Esophagus muscularis mucosa (tissue), 4 donors: Measurements from ENCODE around the gene TCAP. TPM values are rescaled to one million over a fixed set of nuclear protein-coding genes. Genes with fewer than 3 reads are reported as not detected.
"Not testable (repeated sequence)": the region's sequence is repeated elsewhere in the genome, so short reads cannot be mapped to it uniquely, and the experiment has no call there.

Experiments used
- DNase-seq: peaks from one replicate; pipeline ENCODE4 v3.0.0-alpha.2; 2017; ENCODE audit errors: extremely low spot score
- H3K27ac ChIP-seq, 4 donors: fragments of 200-600 bp; sonication (generic); replicated peaks in 1 of 4; 1 replicate in 3 of 4; 2 replicates in 1 of 4; pipeline ENCODE4 v1.5.1; 2016 to 2019; ENCODE audit warnings: mild to moderate bottlenecking in 1 of 4
- H3K27me3 ChIP-seq, 4 donors: fragments of 200-600 bp; sonication (generic); one replicate each; pipeline versions ENCODE4 v1.5.1 to v1.6.0; 2016 to 2019
- H3K36me3 ChIP-seq, 4 donors: fragments of 200-600 bp; sonication (generic); one replicate each; pipeline ENCODE4 v1.5.1; 2016 to 2019
- H3K4me1 ChIP-seq, 4 donors: fragments of 200-600 bp; sonication (generic); one replicate each; pipeline ENCODE4 v1.5.1; 2016 to 2019
- H3K4me3 ChIP-seq, 4 donors: fragments of 200-600 bp; sonication (generic); 1 replicate in 2 of 4; 2 replicates in 2 of 4; pipeline ENCODE4 v1.5.1; 2016 to 2019; ENCODE audit warnings: mild to moderate bottlenecking in 4 of 4, moderate library complexity in 1 of 4
- H3K9me3 ChIP-seq, 4 donors: fragments of 200-600 bp; sonication (generic); 1 replicate in 3 of 4; 2 replicates in 1 of 4; pipeline ENCODE4 v1.5.1; 2016 to 2019
- EP300 ChIP-seq: sonication (generic); formaldehyde crosslinking; IDR thresholded peaks from one replicate; pipeline ENCODE4 v1.6.1; 2017; ENCODE audit warnings: antibody characterized with exemption
- POLR2A ChIP-seq: fragments of 450-650 bp; IDR thresholded peaks from one replicate; pipeline ENCODE4 v1.6.1; 2017; ENCODE audit warnings: antibody characterized with exemption, moderate library complexity, mild to moderate bottlenecking, low read depth
- POLR2AphosphoS5 ChIP-seq, 2 donors: sonication (generic); formaldehyde crosslinking; IDR thresholded peaks; one replicate each; pipeline ENCODE4 v1.6.1; 2017; ENCODE audit warnings: antibody characterized with exemption in 2 of 2
- WGBS: methylation state at CpG from one replicate; pipeline ENCODE4 v1.1.5; 2018; 5-methylcytosine and 5-hydroxymethylcytosine counted together
- intact Hi-C: fragments of 100-400 bp; cut with DNase I; formaldehyde crosslinking; loops from one replicate; pipeline ENCODE4 v1.15.1; 2023
- total RNA-seq, 4 donors: library from RNA; depleted of rRNA; stranded (reverse); fragments of >200 nt; gene quantifications; one replicate each; pipeline versions ENCODE4 v1.1.0 to v1.2.1, GENCODE V29; 2016
- TF ChIP-seq, protein P1 (sequence below), 3 experiments: fragments of 200-600 bp in 2 of 3; fragments of 450-650 bp in 1 of 3; sonication (generic) in 2 of 3; IDR thresholded peaks; one replicate each; pipeline ENCODE4 v1.5.1; 2017 to 2019; ENCODE audit warnings: antibody characterized with exemption in 3 of 3, mild to moderate bottlenecking in 2 of 3, moderate library complexity in 1 of 3

TCAP gene
- total RNA-seq, 4 donors from 2014 or later: 0.99 to 2.1 (median 1.3) TPM

DNA sequence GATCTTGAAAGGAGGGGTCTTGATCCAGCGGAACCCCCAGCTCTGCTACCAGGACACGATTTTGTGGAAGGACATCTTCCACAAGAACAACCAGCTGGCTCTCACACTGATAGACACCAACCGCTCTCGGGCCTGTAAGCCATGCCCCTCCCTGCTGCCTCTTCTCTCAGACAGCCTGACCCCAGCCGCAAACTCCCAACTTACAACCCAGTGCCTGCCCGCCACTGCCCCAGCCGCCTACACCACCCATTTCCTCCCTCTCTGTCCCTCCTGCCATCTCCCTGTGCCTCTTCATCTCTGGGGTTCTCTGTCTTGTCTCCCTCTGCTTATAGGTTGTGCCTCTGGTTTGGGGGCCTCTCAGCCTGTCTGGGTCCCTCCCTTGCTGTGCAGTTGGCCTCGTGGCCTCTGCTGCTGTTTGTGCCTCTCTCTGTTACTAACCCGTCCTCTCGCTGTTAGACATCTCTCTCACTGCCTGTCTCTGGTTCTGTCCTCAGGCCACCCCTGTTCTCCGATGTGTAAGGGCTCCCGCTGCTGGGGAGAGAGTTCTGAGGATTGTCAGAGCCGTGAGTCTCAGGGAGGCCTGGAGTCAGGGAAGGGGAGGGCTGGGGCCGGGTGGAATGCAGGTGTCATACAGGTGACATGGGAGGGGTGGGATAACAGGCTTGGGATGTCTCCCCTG, 44.3 kb downstream of the TCAP start:
- intact Hi-C loops: no loop called here
- no peak overlapping the region for H3K27ac ChIP-seq
- no peak for TF ChIP-seq EP300
- TF ChIP-seq POLR2A: no peak
- TF ChIP-seq, protein P1, sequence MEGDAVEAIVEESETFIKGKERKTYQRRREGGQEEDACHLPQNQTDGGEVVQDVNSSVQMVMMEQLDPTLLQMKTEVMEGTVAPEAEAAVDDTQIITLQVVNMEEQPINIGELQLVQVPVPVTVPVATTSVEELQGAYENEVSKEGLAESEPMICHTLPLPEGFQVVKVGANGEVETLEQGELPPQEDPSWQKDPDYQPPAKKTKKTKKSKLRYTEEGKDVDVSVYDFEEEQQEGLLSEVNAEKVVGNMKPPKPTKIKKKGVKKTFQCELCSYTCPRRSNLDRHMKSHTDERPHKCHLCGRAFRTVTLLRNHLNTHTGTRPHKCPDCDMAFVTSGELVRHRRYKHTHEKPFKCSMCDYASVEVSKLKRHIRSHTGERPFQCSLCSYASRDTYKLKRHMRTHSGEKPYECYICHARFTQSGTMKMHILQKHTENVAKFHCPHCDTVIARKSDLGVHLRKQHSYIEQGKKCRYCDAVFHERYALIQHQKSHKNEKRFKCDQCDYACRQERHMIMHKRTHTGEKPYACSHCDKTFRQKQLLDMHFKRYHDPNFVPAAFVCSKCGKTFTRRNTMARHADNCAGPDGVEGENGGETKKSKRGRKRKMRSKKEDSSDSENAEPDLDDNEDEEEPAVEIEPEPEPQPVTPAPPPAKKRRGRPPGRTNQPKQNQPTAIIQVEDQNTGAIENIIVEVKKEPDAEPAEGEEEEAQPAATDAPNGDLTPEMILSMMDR (IDR thresholded peaks at IDR 0.05): no peak
- TF ChIP-seq POLR2AphosphoS5 (IDR thresholded peaks at IDR 0.05): no peak

DNA sequence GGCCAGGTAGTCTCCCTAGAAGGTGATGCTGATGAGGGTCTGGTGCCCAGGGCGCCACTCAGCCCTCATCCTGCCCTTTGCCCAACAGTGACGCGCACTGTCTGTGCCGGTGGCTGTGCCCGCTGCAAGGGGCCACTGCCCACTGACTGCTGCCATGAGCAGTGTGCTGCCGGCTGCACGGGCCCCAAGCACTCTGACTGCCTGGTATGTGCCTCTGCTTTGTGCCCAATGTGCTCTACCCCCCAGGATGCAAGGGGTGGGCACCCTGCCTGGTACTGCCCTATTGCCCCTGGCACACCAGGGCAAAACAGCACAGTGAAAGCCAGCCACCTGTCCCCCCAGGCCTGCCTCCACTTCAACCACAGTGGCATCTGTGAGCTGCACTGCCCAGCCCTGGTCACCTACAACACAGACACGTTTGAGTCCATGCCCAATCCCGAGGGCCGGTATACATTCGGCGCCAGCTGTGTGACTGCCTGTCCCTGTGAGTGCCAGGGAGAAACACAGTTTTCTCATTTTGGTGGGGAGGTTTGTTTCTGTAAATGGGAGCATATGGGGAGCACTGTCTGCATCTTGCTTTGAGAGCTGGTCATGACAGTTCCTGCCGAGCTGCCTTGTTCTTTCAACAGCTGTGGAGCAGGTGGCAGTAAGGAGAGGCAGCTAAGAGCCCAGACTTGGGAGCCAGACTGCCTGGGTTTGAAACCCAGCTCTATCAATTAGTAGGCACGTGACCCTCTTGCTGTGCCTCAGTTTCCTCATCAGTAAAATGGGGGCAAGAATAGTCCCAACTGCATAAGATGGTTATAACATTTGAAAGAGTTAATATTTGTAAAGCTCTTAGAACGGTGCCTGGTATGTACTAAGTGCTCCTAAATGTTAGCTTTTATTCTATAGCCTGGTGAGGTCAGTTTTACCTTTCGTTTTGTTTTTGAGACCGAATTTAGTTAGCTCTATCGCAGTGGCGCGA, 45.1 kb downstream of the TCAP start:
- 88% methylated on average over 12 of the region's 20 CpGs for WGBS

More for the DNA sequence above, 44.3 kb downstream of the TCAP start:
- Histone ChIP-seq H3K4me1 (peaks cover 14 to 17% (median 16%) of the 10 kb centered on the region in 4 donors), H3K4me3 (no peak overlapping the region), H3K27me3 (no peaks in the 10 kb centered on the region), H3K9me3 (no peaks in the 10 kb centered on the region), H3K36me3 (peaks cover 37 to 81% (median 76%) of the 10 kb centered on the region in 4 donors)
- no peak for DNase-seq
- WGBS: 94% methylated on average over 14 of the region's 14 CpGs

DNA sequence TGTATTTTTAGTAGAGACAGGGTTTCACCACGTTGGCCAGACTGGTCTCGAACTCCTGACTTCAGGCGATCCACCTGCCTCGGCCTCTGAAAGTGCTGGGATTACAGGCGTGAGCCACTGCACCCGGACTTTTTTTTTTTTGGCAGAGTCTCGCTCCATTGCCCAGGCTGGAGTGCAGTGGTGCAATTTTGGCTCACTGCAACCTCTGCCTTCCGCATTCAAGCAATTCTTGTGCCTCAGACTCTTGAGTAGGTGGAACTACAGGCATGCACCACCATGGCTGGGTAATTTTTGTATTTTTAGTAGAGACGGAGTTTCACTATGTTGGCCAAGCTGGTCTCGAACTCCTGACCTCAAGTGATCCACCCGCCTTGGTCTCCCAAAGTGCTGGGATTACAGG, 45.9 kb downstream of the TCAP start:
- intact Hi-C loops, DNase-seq, H3K27me3 ChIP-seq, H3K4me3 ChIP-seq, H3K4me1 ChIP-seq, H3K27ac ChIP-seq, H3K9me3 ChIP-seq: not testable (repeated sequence)
- peaks cover 44 to 97% (median 90%) of the 10 kb centered on the region in 4 donors for H3K36me3 ChIP-seq
- 91% methylated on average over 11 of the region's 11 CpGs for WGBS

More for the DNA sequence above, 45.1 kb downstream of the TCAP start:
- peaks cover 37 to 89% (median 82%) of the 10 kb centered on the region in 4 donors for H3K36me3 ChIP-seq
- DNase-seq: no peak
- TF ChIP-seq EP300 (no peak), POLR2AphosphoS5 (IDR thresholded peaks at IDR 0.05) (no peak), POLR2A (no peak)
- TF ChIP-seq, protein P1 (IDR thresholded peaks at IDR 0.05): no peak
- no peaks in the 10 kb centered on the region for H3K9me3 ChIP-seq
- H3K27ac ChIP-seq: no peak overlapping the region
- H3K4me1 ChIP-seq: peaks cover 5 to 9% (median 7%) of the 10 kb centered on the region in 4 donors
- H3K27me3 ChIP-seq: no peaks in the 10 kb centered on the region
- intact Hi-C loops: no loop called here
- H3K4me3 ChIP-seq: no peak overlapping the region

DNA sequence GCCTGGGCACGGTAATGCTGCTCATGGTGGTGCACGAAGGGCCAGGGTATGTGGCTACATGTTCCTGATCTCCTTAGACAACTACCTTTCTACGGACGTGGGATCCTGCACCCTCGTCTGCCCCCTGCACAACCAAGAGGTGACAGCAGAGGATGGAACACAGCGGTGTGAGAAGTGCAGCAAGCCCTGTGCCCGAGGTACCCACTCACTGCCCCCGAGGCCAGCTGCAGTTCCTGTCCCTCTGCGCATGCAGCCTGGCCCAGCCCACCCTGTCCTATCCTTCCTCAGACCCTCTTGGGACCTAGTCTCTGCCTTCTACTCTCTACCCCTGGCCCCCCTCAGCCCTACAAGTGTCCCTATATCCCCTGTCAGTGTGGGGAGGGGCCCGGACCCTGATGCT, 46.7 kb downstream of the TCAP start:
- Histone ChIP-seq H3K27me3 (no peaks in the 10 kb centered on the region), H3K4me1 (peaks cover 0 to 5% (median 0%) of the 10 kb centered on the region in 4 donors), H3K4me3 (no peak overlapping the region), H3K27ac (no peak overlapping the region), H3K36me3 (peaks cover 48 to 98% (median 94%) of the 10 kb centered on the region in 4 donors), H3K9me3 (no peaks in the 10 kb centered on the region)
- intact Hi-C loops: no loop called here
- WGBS: 81% methylated on average over 10 of the region's 10 CpGs
- TF ChIP-seq EP300: no peak
- no peak for TF ChIP-seq POLR2AphosphoS5 (IDR thresholded peaks at IDR 0.05)
- no peak for TF ChIP-seq POLR2A
- no peak for DNase-seq

DNA sequence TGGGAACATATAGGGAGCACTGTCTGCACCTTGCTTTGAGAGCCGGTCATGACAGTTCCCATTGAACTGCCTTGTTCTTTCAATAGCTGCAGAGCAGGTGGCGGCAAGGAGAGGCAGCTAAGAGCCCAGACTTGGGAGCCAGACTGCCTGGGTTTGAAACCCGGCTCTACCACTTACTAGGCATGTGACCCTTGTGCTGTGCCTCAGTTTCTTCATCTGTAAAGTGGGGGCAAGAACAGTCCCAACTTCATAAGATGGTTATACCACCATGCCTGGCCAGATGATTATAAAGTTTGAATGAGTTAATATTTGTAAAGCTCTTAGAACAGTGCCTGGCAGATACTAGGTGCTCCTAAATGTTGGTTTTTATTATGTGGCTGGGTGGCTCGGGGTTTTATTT, 49.1 kb downstream of the TCAP start:
- no peak overlapping the region for H3K4me3 ChIP-seq
- no peak for TF ChIP-seq EP300
- TF ChIP-seq POLR2AphosphoS5 (IDR thresholded peaks at IDR 0.05): no peak
- TF ChIP-seq, protein P1 (IDR thresholded peaks at IDR 0.05): no peak
- TF ChIP-seq POLR2A: no peak
- no peak overlapping the region for H3K27ac ChIP-seq
- whole genome bisulfite sequencing: 94% methylated on average over 4 of the region's 4 CpGs
- H3K27me3 ChIP-seq: no peaks in the 10 kb centered on the region
- H3K9me3 ChIP-seq: no peaks in the 10 kb centered on the region
- peaks cover 0 to 5% (median 0%) of the 10 kb centered on the region in 4 donors for H3K4me1 ChIP-seq
- intact Hi-C loops: no loop called here
- no peak for DNase-seq
- H3K36me3 ChIP-seq: peaks cover 28 to 96% (median 92%) of the 10 kb centered on the region in 4 donors
